Measurements from ENCODE around the gene ARFGEF2.
A peak's percentile ranks its signal among the peaks of the same experiment; 100 is the strongest.

ARFGEF2 gene

GRCh38 chr20:48898896-48899530 is 22.5 kb upstream of the ARFGEF2 start:
- TF ChIP-seq CTCF (IDR thresholded peaks at IDR 0.05; ENCODE audit: low read depth, low read length), result no peak
- DNase-seq (ENCODE audit: extremely low read depth, low read depth), result no peak

GRCh38 chr20:48899881-48900280 is 21.6 kb upstream of the ARFGEF2 start:
- DNase-seq (ENCODE audit: extremely low read depth, low read depth), result no peak
- no peak for TF ChIP-seq CTCF (IDR thresholded peaks at IDR 0.05; ENCODE audit: low read depth, low read length)

GRCh38 chr20:48901326-48901725 is 20.2 kb upstream of the ARFGEF2 start:
- TF ChIP-seq CTCF (IDR thresholded peaks at IDR 0.05; ENCODE audit: low read depth, low read length), result no peak
- no peak for DNase-seq (ENCODE audit: extremely low read depth, low read depth)

GRCh38 chr20:48903705-48904104 is 17.8 kb upstream of the ARFGEF2 start:
- DNase-seq (ENCODE audit: extremely low read depth, low read depth), result no peak
- TF ChIP-seq CTCF (IDR thresholded peaks at IDR 0.05; ENCODE audit: low read depth, low read length), result no peak

GRCh38 chr20:48904566-48905296 is 16.8 kb upstream of the ARFGEF2 start:
- TF ChIP-seq CTCF (IDR thresholded peaks at IDR 0.05; ENCODE audit: low read depth, low read length), result peak; percentile 80
- peak; percentile 35 for DNase-seq (ENCODE audit: extremely low read depth, low read depth)

- no peak for TF ChIP-seq CTCF (IDR thresholded peaks at IDR 0.05; ENCODE audit: low read depth, low read length)
- DNase-seq (ENCODE audit: extremely low read depth, low read depth), result no peak
These were observed 16.2 kb upstream of the ARFGEF2 start for GRCh38 chr20:48905297-48905647.

- DNase-seq (ENCODE audit: extremely low read depth, low read depth), result no peak
- no peak for TF ChIP-seq CTCF (IDR thresholded peaks at IDR 0.05; ENCODE audit: low read depth, low read length)
These were observed 15.2 kb upstream of the ARFGEF2 start for GRCh38 chr20:48906221-48906877.
